HEK293 (cell line): ENCODE results near the gene RCL1.

Experiments
- CTCF ChIA-PET: fragments of 350-600 bp; formaldehyde crosslinking; extraction: SDS; loops from one replicate; lab custom pipeline; 2021; ENCODE audit warnings: antibody characterized with exemption; lab: Yijun Ruan, JAX
- POLR2A ChIA-PET: fragments of 300-600 bp; formaldehyde crosslinking; extraction: SDS; loops from one replicate; lab custom pipeline; 2020; ENCODE audit warnings: antibody characterized with exemption, inconsistent platforms; lab: Yijun Ruan, JAX
- H3K27ac ChIP-seq: fragments of 200-500 bp; sonication (Bioruptor generic); 2 replicates; pipeline ENCODE4 v1.5.1; 2014; ENCODE audit warnings: low read depth, low read length, control low read depth, inconsistent platforms; ENCODE audit errors: extremely low read depth
- H3K36me3 ChIP-seq, 2 experiments: fragments of 200-500 bp in 1 of 2; sonication (Bioruptor generic) in 1 of 2; 1 replicate in 1 of 2; 2 replicates in 1 of 2; pipeline ENCODE4 v1.5.1; 2014 to 2017; ENCODE audit warnings: inconsistent platforms in 2 of 2, low read length in 2 of 2; ENCODE audit not compliant: control insufficient read depth in 2 of 2, insufficient read depth in 1 of 2
- H3K4me1 ChIP-seq: fragments of 200-500 bp; sonication (Bioruptor generic); 2 replicates; pipeline ENCODE4 v1.5.1; 2014; ENCODE audit warnings: mild to moderate bottlenecking, low read length, inconsistent platforms; ENCODE audit not compliant: control insufficient read depth, insufficient read depth
- H3K4me3 ChIP-seq: 2 replicates; pipeline ENCODE4 v1.5.1; 2011; ENCODE audit warnings: low read depth, mild to moderate bottlenecking, control low read depth, low read length, moderate library complexity
- H3K9me3 ChIP-seq: fragments of 200-500 bp; sonication (Bioruptor generic); 2 replicates; pipeline ENCODE4 v1.5.1; 2014; ENCODE audit warnings: low read depth, low read length, inconsistent platforms; ENCODE audit not compliant: control insufficient read depth, insufficient read depth
- GLI4 ChIP-seq: fragments of 450-650 bp; formaldehyde crosslinking; IDR thresholded peaks from 2 replicates; pipeline ENCODE4 v1.5.1; 2016; ENCODE audit warnings: missing biosample characterization, missing genetic modification characterization
- HOXA7 ChIP-seq: sonication (generic); formaldehyde crosslinking; IDR thresholded peaks from 2 replicates; pipeline ENCODE4 v1.8.1; 2022; ENCODE audit warnings: missing genetic modification reagents, borderline replicate concordance
- PRDM4 ChIP-seq: fragments of 450-650 bp; formaldehyde crosslinking; IDR thresholded peaks from 2 replicates; pipeline ENCODE4 v1.5.1; 2017; ENCODE audit warnings: missing biosample characterization, missing genetic modification characterization
- ZFP3 ChIP-seq: fragments of 450-650 bp; formaldehyde crosslinking; IDR thresholded peaks from 2 replicates; pipeline ENCODE4 v1.5.1; 2016; ENCODE audit warnings: low read depth, missing biosample characterization, missing genetic modification characterization
- ZNF132 ChIP-seq: fragments of 450-650 bp; formaldehyde crosslinking; IDR thresholded peaks from 2 replicates; pipeline ENCODE4 v1.5.1; 2017; ENCODE audit warnings: missing biosample characterization, missing genetic modification characterization, borderline replicate concordance
- ZNF23 ChIP-seq: fragments of 450-650 bp; formaldehyde crosslinking; IDR thresholded peaks from 2 replicates; pipeline ENCODE4 v1.5.1; 2016; ENCODE audit warnings: missing biosample characterization, missing genetic modification characterization, borderline replicate concordance
- ZNF248 ChIP-seq: fragments of 450-650 bp; formaldehyde crosslinking; IDR thresholded peaks from 2 replicates; pipeline ENCODE4 v1.5.1; 2017; ENCODE audit warnings: missing biosample characterization, missing genetic modification characterization
- ZNF324 ChIP-seq: fragments of 450-650 bp; formaldehyde crosslinking; IDR thresholded peaks from 2 replicates; pipeline ENCODE4 v1.5.1; 2016; ENCODE audit warnings: missing biosample characterization, missing genetic modification characterization
- ZNF354C ChIP-seq: fragments of 450-650 bp; formaldehyde crosslinking; IDR thresholded peaks from 2 replicates; pipeline ENCODE4 v1.5.1; 2016; ENCODE audit warnings: missing biosample characterization, missing genetic modification characterization, low read depth, borderline replicate concordance
- ZNF391 ChIP-seq: fragments of 450-650 bp; formaldehyde crosslinking; IDR thresholded peaks from 2 replicates; pipeline ENCODE4 v1.5.1; 2016; ENCODE audit warnings: low read depth, missing biosample characterization, missing genetic modification characterization, borderline replicate concordance
- ZNF48 ChIP-seq: fragments of 450-650 bp; formaldehyde crosslinking; IDR thresholded peaks from 2 replicates; pipeline ENCODE4 v1.5.1; 2016; ENCODE audit warnings: missing biosample characterization, missing genetic modification characterization
- ZNF544 ChIP-seq: fragments of 450-650 bp; formaldehyde crosslinking; IDR thresholded peaks from 2 replicates; pipeline ENCODE4 v1.5.0; 2017; ENCODE audit warnings: missing biosample characterization, missing genetic modification characterization
- ZNF549 ChIP-seq: fragments of 450-650 bp; IDR thresholded peaks from 2 replicates; pipeline ENCODE4 v1.5.1; 2018; ENCODE audit warnings: missing biosample characterization, missing genetic modification characterization, mild to moderate bottlenecking, inconsistent platforms, moderate library complexity
- ZNF571 ChIP-seq: fragments of 450-650 bp; formaldehyde crosslinking; IDR thresholded peaks from 2 replicates; pipeline ENCODE4 v1.5.0; 2017; ENCODE audit warnings: missing biosample characterization, missing genetic modification characterization
- ZNF654 ChIP-seq: fragments of 450-650 bp; formaldehyde crosslinking; IDR thresholded peaks from 2 replicates; pipeline ENCODE4 v1.5.1; 2016; ENCODE audit warnings: low read depth, missing biosample characterization, missing genetic modification characterization
- ZNF658 ChIP-seq: fragments of 450-650 bp; formaldehyde crosslinking; IDR thresholded peaks from 2 replicates; pipeline ENCODE4; 2016; ENCODE audit warnings: missing biosample characterization, missing genetic modification characterization
- ZNF677 ChIP-seq: fragments of 450-650 bp; IDR thresholded peaks from 2 replicates; pipeline ENCODE4 v1.5.0; 2018; ENCODE audit warnings: missing biosample characterization, mild to moderate bottlenecking, missing genetic modification characterization, moderate library complexity
- ZNF791 ChIP-seq: fragments of 450-650 bp; formaldehyde crosslinking; IDR thresholded peaks from 2 replicates; pipeline ENCODE4 v1.5.1; 2016; ENCODE audit warnings: missing biosample characterization, missing genetic modification characterization
- ZNF843 ChIP-seq: fragments of 450-650 bp; formaldehyde crosslinking; IDR thresholded peaks from 2 replicates; pipeline ENCODE4 v1.5.1; 2016; ENCODE audit warnings: missing biosample characterization, missing genetic modification characterization
- ZSCAN16 ChIP-seq: fragments of 450-650 bp; formaldehyde crosslinking; IDR thresholded peaks from 2 replicates; pipeline ENCODE4 v1.5.1; 2016; ENCODE audit warnings: missing biosample characterization, missing genetic modification characterization
- TF ChIP-seq, protein P1 (sequence below): fragments of 450-650 bp; formaldehyde crosslinking; IDR thresholded peaks from 2 replicates; pipeline ENCODE4 v1.5.1; 2016; ENCODE audit warnings: missing biosample characterization, missing genetic modification characterization
- TF ChIP-seq, protein P2 (sequence below): fragments of 450-650 bp; formaldehyde crosslinking; IDR thresholded peaks from 2 replicates; pipeline ENCODE4 v1.5.1; 2016; ENCODE audit warnings: missing biosample characterization, missing genetic modification characterization

The RCL1 gene

DNA sequence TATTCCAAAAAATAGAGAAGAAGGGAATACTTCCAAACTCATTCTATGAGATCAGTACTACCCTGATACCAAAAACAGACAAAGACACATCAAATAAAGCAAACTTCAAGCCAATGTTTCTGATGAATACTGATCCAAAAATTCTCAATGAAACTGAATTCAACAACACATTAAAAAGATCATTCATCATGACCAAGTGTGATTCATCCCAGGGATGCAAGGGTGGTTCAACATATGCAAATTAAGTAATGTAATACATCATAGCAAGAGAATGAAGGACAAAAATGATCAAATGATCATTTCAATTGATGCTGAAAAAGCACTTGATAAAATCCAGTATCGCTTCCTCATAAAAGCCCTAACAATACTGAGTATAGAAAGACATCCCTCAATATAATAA is 4.9 kb upstream of the RCL1 start (continued):
- no peak for TF ChIP-seq ZNF248 (tag by site-specific recombination)
- no peak for TF ChIP-seq HOXA7 (CRISPR knock-in tag)
- no peak for TF ChIP-seq ZNF843 (tag by site-specific recombination)

GRCh38 chr9:4788703-4789102 is 4.0 kb upstream of the RCL1 start:
- Histone ChIP-seq H3K27ac (no peak overlapping the region), H3K36me3 (no peaks in the 10 kb centered on the region), H3K9me3 (no peaks in the 10 kb centered on the region), H3K4me1 (no peaks in the 10 kb centered on the region), H3K4me3 (no peak overlapping the region)
- POLR2A ChIA-PET: no interaction called here
- TF ChIP-seq ZNF324 (no peak), ZNF132 (tag by site-specific recombination) (no peak), ZNF658 (no peak), ZNF791 (tag by site-specific recombination) (no peak), ZNF23 (tag by site-specific recombination) (no peak), ZNF677 (tag by site-specific recombination) (no peak), ZNF544 (tag by site-specific recombination) (no peak), PRDM4 (tag by site-specific recombination) (no peak), ZSCAN16 (tag by site-specific recombination) (no peak), ZNF48 (tag by site-specific recombination) (no peak), GLI4 (no peak), ZNF391 (tag by site-specific recombination) (no peak), ZNF571 (tag by site-specific recombination) (no peak), ZNF549 (tag by site-specific recombination) (no peak), ZNF354C (tag by site-specific recombination) (no peak), ZNF654 (no peak), ZFP3 (tag by site-specific recombination) (no peak)
- TF ChIP-seq, protein P1, sequence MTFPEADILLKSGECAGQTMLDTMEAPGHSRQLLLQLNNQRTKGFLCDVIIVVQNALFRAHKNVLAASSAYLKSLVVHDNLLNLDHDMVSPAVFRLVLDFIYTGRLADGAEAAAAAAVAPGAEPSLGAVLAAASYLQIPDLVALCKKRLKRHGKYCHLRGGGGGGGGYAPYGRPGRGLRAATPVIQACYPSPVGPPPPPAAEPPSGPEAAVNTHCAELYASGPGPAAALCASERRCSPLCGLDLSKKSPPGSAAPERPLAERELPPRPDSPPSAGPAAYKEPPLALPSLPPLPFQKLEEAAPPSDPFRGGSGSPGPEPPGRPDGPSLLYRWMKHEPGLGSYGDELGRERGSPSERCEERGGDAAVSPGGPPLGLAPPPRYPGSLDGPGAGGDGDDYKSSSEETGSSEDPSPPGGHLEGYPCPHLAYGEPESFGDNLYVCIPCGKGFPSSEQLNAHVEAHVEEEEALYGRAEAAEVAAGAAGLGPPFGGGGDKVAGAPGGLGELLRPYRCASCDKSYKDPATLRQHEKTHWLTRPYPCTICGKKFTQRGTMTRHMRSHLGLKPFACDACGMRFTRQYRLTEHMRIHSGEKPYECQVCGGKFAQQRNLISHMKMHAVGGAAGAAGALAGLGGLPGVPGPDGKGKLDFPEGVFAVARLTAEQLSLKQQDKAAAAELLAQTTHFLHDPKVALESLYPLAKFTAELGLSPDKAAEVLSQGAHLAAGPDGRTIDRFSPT (tag by site-specific recombination): no peak
- TF ChIP-seq, protein P2, sequence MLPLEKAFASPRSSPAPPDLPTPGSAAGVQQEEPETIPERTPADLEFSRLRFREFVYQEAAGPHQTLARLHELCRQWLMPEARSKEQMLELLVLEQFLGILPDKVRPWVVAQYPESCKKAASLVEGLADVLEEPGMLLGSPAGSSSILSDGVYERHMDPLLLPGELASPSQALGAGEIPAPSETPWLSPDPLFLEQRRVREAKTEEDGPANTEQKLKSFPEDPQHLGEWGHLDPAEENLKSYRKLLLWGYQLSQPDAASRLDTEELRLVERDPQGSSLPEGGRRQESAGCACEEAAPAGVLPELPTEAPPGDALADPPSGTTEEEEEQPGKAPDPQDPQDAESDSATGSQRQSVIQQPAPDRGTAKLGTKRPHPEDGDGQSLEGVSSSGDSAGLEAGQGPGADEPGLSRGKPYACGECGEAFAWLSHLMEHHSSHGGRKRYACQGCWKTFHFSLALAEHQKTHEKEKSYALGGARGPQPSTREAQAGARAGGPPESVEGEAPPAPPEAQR (tag by site-specific recombination): no peak
- CTCF ChIA-PET: interaction anchor here (0.8 to 1.3 kb wide), 3 partner anchors 9 to 136 kb away, joined by 3 to 4 read pairs (median 3); no protein-coding TSS in a partner anchor
